GM23248 (cell line): ENCODE data around the gene DST.

Experiments
- EZH2 ChIP-seq: fragments of 200-600 bp; sonication (generic); IDR thresholded peaks from 2 replicates; pipeline ENCODE4 v1.6.1; 2018; ENCODE audit warnings: antibody characterized with exemption, mild to moderate bottlenecking; ENCODE audit not compliant: insufficient read depth, poor library complexity, severe bottlenecking
- EZH2phosphoT487 ChIP-seq: fragments of 200-600 bp; sonication (generic); IDR thresholded peaks from 2 replicates; pipeline ENCODE4 v1.6.1; 2018; ENCODE audit warnings: antibody characterized with exemption, moderate library complexity, mild to moderate bottlenecking, low read depth; ENCODE audit not compliant: insufficient read depth

GRCh38 chr6:56572788-56573471 is 69.8 kb downstream of the DST start:
- TF ChIP-seq EZH2 (no peak), EZH2phosphoT487 (no peak)
